ENCODE data around the gene SPECC1. TPM values are rescaled to one million over a fixed set of nuclear protein-coding genes. Genes with fewer than 3 reads are reported as not detected.

The SPECC1 gene
- total RNA-seq, 2 experiments from 2014 or later: 15.4 to 17.0 TPM

DNA sequence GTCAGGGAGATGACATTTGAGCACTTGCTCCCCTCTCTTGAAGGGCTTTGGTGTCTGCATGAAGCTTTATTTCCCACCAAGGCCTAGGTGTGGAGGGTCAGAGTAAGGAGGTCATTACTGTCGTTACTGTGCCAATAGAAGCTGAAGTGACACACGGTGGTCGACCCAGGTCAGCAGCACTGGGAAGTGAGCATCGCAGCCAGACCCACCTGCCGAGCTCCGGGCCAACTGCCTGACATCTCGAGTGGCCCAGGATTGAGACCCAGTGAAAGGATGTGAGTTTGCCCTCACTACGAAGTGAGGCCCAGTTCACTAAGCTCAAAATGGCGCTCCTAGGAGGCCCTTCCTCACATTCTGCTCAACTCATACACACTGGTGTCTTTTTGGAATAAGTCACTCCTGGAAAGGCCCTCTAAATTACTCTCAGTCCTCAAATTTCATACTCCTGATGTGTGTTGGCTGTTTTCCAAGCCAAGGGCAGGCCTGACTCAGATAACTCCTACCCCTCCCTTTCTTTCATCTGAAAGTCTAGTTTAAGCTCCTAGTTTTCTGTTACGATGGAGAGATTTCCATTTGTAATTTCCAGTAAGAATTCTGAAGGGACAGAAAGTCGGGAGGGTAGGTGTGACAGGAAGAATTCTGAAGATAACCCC is 257.8 kb downstream of the SPECC1 start:
- intact Hi-C loops (cut with micrococcal nuclease): no loop called here
- Mint-ChIP-seq H3K4me1 (ENCODE audit: low read depth) (peaks cover 72% of the 10 kb centered on the region), H3K27ac (no peak overlapping the region), H3K4me3 (no peak overlapping the region), H3K27me3 (no peaks in the 10 kb centered on the region), H3K9me3 (no peaks in the 10 kb centered on the region), H3K36me3 (no peaks in the 10 kb centered on the region)
- ChIA-PET CTCF (no interaction called here), POLR2A (no interaction called here)
- no peak for DNase-seq

DNA sequence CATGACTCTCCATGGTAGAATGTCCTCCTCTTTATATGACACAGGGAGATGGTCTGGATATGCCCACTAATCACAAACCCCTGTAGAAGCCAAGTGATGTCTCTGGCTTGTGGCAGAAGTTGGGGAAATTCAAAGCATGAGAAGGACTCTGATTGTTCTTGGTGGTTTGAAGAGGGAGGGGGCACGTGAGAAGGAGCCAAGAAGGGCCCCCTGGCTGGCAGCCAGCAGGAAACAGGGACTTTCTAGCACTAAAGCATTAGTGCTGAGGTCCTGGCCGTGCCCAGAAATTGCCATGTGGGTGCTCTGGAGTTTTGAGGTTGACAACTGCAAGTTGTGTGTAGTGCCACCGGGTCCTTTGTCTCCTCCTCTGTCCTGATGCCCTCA is 258.3 kb downstream of the SPECC1 start:
- intact Hi-C loops (cut with micrococcal nuclease): no loop called here
- ChIA-PET POLR2A (no interaction called here), CTCF (no interaction called here)
- Mint-ChIP-seq H3K9me3 (no peaks in the 10 kb centered on the region), H3K4me1 (ENCODE audit: low read depth) (peaks cover 72% of the 10 kb centered on the region), H3K27me3 (no peaks in the 10 kb centered on the region), H3K36me3 (no peaks in the 10 kb centered on the region), H3K27ac (no peak overlapping the region), H3K4me3 (no peak overlapping the region)
- DNase-seq: peak; percentile 58

DNA sequence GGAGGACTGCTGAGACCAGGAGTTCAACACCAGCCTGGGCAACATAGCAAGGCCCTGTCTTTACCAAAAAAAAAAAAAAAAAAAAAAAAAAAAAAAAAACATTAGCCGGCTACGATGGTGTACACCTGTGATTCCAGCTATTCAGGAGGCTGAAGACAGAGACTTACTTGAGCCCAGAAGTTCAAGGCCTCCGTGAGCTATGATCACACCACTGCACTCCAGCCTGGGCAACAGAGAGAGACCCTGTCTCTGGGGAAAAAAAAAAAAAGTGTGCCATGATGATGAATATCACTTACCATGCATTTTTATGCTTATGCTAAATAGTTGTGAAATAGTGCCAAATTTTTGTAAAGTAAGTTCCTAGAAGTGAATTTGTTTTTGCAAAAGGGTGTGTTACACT is 261.2 kb downstream of the SPECC1 start:
- CTCF ChIA-PET: interaction anchor here (0.8 to 1.0 kb wide), 2 partner anchors 44 to 262 kb away, joined by 3 to 4 read pairs; no protein-coding TSS in a partner anchor
- intact Hi-C loops (cut with micrococcal nuclease): loop anchor here (2.0 to 5.0 kb wide), 2 partner anchors 36 to 113 kb away; no protein-coding TSS in a partner anchor

DNA sequence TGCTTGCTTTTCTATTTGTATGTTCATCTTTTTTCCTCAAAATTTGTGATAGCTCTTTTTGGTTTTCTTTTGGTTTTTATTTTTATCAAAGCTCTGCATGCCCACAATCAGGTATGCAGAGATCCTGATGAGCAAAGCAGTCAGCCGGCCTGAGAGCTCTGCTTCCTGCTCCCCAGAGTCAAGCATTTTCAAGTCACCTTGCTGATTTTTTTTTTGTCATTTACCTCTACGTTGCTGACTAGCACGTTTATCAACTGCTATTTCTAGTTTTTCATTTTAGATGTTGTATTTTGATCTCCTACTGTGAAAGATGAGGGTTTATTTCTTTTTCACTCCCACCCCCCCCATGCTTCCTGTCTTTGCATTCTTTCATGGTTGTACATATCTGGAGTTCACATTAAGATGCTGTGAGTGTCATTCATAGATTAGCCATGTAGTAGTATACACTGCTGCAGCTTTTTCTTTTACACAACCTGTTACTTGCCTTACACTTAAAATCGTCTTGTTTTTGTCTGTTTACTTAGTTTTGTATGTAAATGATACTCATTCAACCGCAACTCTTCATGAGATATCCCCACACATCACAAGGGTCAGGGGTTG is 262.0 kb downstream of the SPECC1 start:
- H3K27ac Mint-ChIP-seq: peak overlapping the region; percentile 59
- DNase-seq: no peak
- ChIA-PET CTCF (interaction anchor here (1.0 kb wide), 1 partner anchor 262 kb away, joined by 4 read pairs; no protein-coding TSS in a partner anchor), POLR2A (no interaction called here)
- peaks cover 79% of the 10 kb centered on the region for H3K4me1 Mint-ChIP-seq (ENCODE audit: low read depth)
- H3K36me3 Mint-ChIP-seq: no peaks in the 10 kb centered on the region
- intact Hi-C loops (cut with micrococcal nuclease): loop anchor here (1.0 to 5.0 kb wide), 3 partner anchors 9 to 114 kb away; no protein-coding TSS in a partner anchor
- no peaks in the 10 kb centered on the region for H3K27me3 Mint-ChIP-seq
- no peaks in the 10 kb centered on the region for H3K9me3 Mint-ChIP-seq
- H3K4me3 Mint-ChIP-seq: no peak overlapping the region

More for the DNA sequence above, 261.2 kb downstream of the SPECC1 start:
- Mint-ChIP-seq H3K4me1 (ENCODE audit: low read depth) (peaks cover 73% of the 10 kb centered on the region), H3K4me3 (no peak overlapping the region), H3K27me3 (no peaks in the 10 kb centered on the region), H3K36me3 (no peaks in the 10 kb centered on the region), H3K9me3 (no peaks in the 10 kb centered on the region), H3K27ac (no peak overlapping the region)
- POLR2A ChIA-PET: no interaction called here
- no peak for DNase-seq

DNA sequence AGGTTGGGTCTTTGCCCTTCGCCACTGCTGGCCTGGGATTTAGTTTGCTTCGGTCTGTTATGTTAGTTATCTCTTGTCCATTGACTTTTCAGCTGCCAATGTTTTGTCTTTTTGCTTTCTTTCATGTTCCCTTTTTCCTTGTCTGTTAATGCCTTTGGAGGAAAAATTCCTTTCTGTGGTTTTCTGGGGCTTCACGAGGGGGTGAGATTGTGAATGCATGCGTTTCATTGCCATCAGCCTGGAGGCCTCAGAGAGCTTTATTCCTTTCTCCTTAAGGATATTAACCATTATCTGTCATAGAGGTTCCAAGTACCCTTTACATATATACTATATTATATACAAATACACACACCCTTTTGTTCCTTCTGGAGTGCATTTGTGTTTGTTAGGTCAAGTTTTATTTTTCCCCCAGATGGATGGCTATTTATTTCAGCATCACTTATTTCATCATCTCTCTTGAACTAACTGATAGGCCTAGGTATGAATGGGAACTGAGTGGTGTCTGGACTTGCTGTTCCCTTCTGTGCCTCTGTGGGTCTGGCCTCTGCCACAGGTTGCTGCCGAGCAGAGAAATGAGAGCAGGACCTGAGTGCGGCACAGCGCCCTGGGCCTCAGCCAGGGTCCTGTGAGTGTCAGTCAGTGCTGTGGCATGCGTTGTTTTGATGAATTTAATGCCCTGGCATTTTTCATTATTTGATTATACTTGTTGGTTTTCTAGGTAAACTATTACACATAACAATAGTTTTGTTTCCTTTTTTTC is 264.8 kb downstream of the SPECC1 start:
- H3K27me3 Mint-ChIP-seq: no peaks in the 10 kb centered on the region
- ChIA-PET CTCF (no interaction called here), POLR2A (no interaction called here)
- intact Hi-C loops (cut with micrococcal nuclease): loop anchor here (5.0 kb wide), 1 partner anchor 117 kb away; no protein-coding TSS in a partner anchor
- H3K4me1 Mint-ChIP-seq (ENCODE audit: low read depth): peaks cover 72% of the 10 kb centered on the region
- peak overlapping the region; percentile 36 for H3K27ac Mint-ChIP-seq
- H3K9me3 Mint-ChIP-seq: no peaks in the 10 kb centered on the region
- peak; percentile 36 for DNase-seq
- H3K4me3 Mint-ChIP-seq: peak overlapping the region; percentile 18
- no peaks in the 10 kb centered on the region for H3K36me3 Mint-ChIP-seq

- no peaks in the 10 kb centered on the region for H3K36me3 Mint-ChIP-seq
- no peak overlapping the region for H3K4me3 Mint-ChIP-seq
- DNase-seq: no peak
- H3K27ac Mint-ChIP-seq: no peak overlapping the region
- ChIA-PET CTCF (interaction anchor here (0.9 to 1.3 kb wide), 3 partner anchors 9 to 49 kb away, joined by 3 to 4 read pairs (median 3); no protein-coding TSS in a partner anchor), POLR2A (no interaction called here)
- H3K27me3 Mint-ChIP-seq: no peaks in the 10 kb centered on the region
- H3K4me1 Mint-ChIP-seq (ENCODE audit: low read depth): peaks cover 71% of the 10 kb centered on the region
- H3K9me3 Mint-ChIP-seq: no peaks in the 10 kb centered on the region
- intact Hi-C loops (cut with micrococcal nuclease): no loop called here
Measured at GRCh38 chr17:20275653-20276052, 266.5 kb downstream of the SPECC1 start.

DNA sequence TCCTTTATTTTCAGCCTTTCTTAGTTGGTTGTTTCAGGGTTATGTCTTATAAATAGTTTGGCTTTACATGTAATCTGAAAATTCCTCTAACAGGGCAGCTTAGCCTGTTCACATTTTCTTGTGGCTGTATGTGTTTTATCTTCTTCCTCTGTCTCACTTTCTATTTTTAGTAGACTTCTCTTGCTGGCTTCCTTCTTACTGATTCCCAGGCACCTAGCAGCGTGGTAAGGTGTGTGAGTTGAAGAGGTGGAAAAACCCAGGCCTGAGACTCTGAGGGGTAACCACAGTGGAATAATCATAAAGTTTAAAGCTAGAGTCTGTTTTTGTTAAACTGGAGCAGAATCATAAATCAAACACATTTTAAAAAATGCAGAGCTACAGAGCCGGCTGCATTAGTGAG is 267.3 kb downstream of the SPECC1 start:
- H3K4me3 Mint-ChIP-seq: no peak overlapping the region
- CTCF ChIA-PET: interaction anchor here (1.1 kb wide), 1 partner anchor 15 kb away, joined by 3 read pairs; no protein-coding TSS in a partner anchor
- no peak overlapping the region for H3K27ac Mint-ChIP-seq
- intact Hi-C loops (cut with micrococcal nuclease): no loop called here
- no peak for DNase-seq
- no peaks in the 10 kb centered on the region for H3K27me3 Mint-ChIP-seq
- no peaks in the 10 kb centered on the region for H3K36me3 Mint-ChIP-seq
- POLR2A ChIA-PET: no interaction called here
- H3K4me1 Mint-ChIP-seq (ENCODE audit: low read depth): peaks cover 69% of the 10 kb centered on the region
- no peaks in the 10 kb centered on the region for H3K9me3 Mint-ChIP-seq

- no peaks in the 10 kb centered on the region for H3K36me3 Mint-ChIP-seq
- H3K27ac Mint-ChIP-seq: no peak overlapping the region
- H3K9me3 Mint-ChIP-seq: no peaks in the 10 kb centered on the region
- intact Hi-C loops (cut with micrococcal nuclease): no loop called here
- ChIA-PET CTCF (interaction anchor here (1.8 kb wide), 1 partner anchor 52 kb away, joined by 4 read pairs; no protein-coding TSS in a partner anchor), POLR2A (no interaction called here)
- no peaks in the 10 kb centered on the region for H3K27me3 Mint-ChIP-seq
- H3K4me3 Mint-ChIP-seq: no peak overlapping the region
- H3K4me1 Mint-ChIP-seq (ENCODE audit: low read depth): peaks cover 52% of the 10 kb centered on the region
- DNase-seq: no peak
Measured at GRCh38 chr17:20278805-20279204, 269.6 kb downstream of the SPECC1 start.

DNA sequence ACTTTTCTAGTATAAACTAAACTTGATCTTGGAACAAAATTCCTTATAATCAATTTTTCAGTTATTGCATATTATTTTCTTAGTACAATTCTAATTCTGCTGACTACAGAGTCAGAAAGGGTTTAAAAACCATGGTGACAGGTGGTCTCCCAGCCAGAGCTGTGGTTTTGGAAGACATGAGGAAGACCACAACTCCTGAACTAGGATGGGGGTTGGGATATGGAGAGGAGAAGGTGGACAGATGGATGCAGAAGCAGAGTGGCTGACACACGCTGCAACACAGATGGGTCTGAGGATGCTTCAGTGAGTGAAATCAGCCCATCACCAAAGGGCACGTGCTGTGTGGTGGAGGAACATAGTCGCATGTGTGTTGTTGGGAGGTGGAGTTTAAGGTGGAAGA is 270.5 kb downstream of the SPECC1 start:
- no peak overlapping the region for H3K4me3 Mint-ChIP-seq
- H3K9me3 Mint-ChIP-seq: no peaks in the 10 kb centered on the region
- CTCF ChIA-PET: no interaction called here
- no peaks in the 10 kb centered on the region for H3K36me3 Mint-ChIP-seq
- DNase-seq: no peak
- intact Hi-C loops (cut with micrococcal nuclease): no loop called here
- POLR2A ChIA-PET: no interaction called here
- H3K27me3 Mint-ChIP-seq: no peaks in the 10 kb centered on the region
- H3K4me1 Mint-ChIP-seq (ENCODE audit: low read depth): peaks cover 48% of the 10 kb centered on the region
- H3K27ac Mint-ChIP-seq: no peak overlapping the region

DNA sequence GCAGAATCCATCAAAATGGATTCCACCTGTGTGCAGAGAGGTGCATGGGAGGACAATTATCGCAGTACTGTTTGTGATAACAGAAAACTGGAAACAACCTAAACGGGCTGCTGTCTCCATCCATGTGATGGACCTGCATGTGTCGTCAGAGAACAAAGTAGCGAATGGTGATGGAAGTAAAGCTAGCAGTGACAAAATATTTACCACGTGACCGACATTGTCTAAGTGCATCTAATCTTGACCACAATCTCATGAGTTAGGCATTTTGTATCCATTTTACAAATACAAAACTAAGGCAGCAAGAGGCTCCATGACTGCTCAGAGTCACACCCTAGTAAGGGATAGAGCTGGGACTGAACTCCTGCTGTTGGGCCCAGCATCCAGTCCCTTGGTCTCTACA is 270.9 kb downstream of the SPECC1 start:
- peaks cover 49% of the 10 kb centered on the region for H3K4me1 Mint-ChIP-seq (ENCODE audit: low read depth)
- no peaks in the 10 kb centered on the region for H3K9me3 Mint-ChIP-seq
- H3K4me3 Mint-ChIP-seq: no peak overlapping the region
- no peak for DNase-seq
- H3K27me3 Mint-ChIP-seq: no peaks in the 10 kb centered on the region
- ChIA-PET CTCF (no interaction called here), POLR2A (no interaction called here)
- H3K27ac Mint-ChIP-seq: no peak overlapping the region
- intact Hi-C loops (cut with micrococcal nuclease): no loop called here
- H3K36me3 Mint-ChIP-seq: no peaks in the 10 kb centered on the region

DNA sequence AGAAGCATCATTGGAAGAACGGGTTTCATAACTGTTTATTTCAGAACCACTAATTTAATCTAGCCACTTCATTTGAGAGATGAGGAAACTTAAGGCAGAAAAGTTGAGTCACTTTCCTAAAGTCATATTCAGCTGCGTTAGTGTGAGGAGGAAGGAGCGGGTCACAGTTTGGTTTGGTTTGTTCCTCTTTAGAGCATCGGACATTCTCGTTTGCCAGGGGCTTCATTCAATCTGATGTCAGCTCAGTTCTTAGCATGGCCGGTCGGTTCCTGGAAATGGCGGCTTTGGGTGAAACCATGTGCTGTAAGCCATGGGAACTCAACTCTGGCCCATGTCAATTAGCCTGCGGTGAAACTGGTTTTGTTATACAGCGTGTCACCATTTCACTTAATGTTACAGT is 271.7 kb downstream of the SPECC1 start:
- intact Hi-C loops (cut with micrococcal nuclease): no loop called here
- CTCF ChIA-PET: no interaction called here
- no peak for DNase-seq

DNA sequence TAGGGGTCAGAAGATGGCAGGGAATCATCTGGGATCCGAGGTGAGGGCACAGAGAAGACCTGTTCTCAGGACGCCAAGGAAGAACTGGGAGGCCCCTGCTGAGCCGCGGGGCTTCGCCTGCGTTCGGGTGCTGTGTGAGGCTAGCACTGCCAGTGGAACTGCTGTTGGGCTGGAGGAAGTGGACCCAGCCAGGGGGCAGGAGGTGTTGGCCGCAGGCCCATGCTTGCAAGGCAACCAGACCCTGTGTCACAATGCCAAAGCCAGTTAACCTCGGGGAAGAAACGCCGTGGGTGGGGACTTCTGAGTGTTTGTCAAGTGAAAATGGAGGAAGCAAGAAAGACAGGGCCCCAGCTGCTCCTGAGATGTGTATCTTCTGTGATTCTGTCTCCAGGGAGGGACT is 272.7 kb downstream of the SPECC1 start:
- ChIA-PET CTCF (no interaction called here), POLR2A (no interaction called here)
- Mint-ChIP-seq H3K36me3 (no peaks in the 10 kb centered on the region), H3K9me3 (no peaks in the 10 kb centered on the region), H3K4me3 (no peak overlapping the region), H3K27ac (no peak overlapping the region), H3K27me3 (no peaks in the 10 kb centered on the region), H3K4me1 (ENCODE audit: low read depth) (peaks cover 32% of the 10 kb centered on the region)
- intact Hi-C loops (cut with micrococcal nuclease): no loop called here
- no peak for DNase-seq

More for the DNA sequence above, 271.7 kb downstream of the SPECC1 start:
- Mint-ChIP-seq H3K36me3 (no peaks in the 10 kb centered on the region), H3K27me3 (no peaks in the 10 kb centered on the region), H3K4me3 (no peak overlapping the region), H3K4me1 (ENCODE audit: low read depth) (peaks cover 42% of the 10 kb centered on the region), H3K27ac (no peak overlapping the region), H3K9me3 (no peaks in the 10 kb centered on the region)
- POLR2A ChIA-PET: no interaction called here
